HFF-Myc (cell line): Measurements from ENCODE around the gene KLK6.
"Not testable (repeated sequence)": the region's sequence is repeated elsewhere in the genome, so short reads cannot be mapped to it uniquely, and the experiment has no call there.

ENCODE experiments used
- DNase-seq: peaks from one replicate; pipeline ENCODE4 v3.0.0-alpha.2; 2011; ENCODE audit warnings: low read depth; ENCODE audit errors: extremely low read depth
- H3K4me3 ChIP-seq: replicated peaks from 2 replicates; pipeline ENCODE4 v1.5.1; 2011; ENCODE audit warnings: low read depth, mild to moderate bottlenecking, control low read depth, low read length
- CTCF ChIP-seq: IDR thresholded peaks from 2 replicates; pipeline ENCODE4 v1.5.1; 2012; ENCODE audit warnings: mild to moderate bottlenecking, low read depth, low read length, control low read depth; ENCODE audit errors: missing control alignments

Gene KLK6

GRCh38 chr19:50998061-50998460 is 28.7 kb upstream of the KLK6 start:
- no peak for TF ChIP-seq CTCF
- no peak for DNase-seq
- H3K4me3 ChIP-seq = no peak overlapping the region

- TF ChIP-seq CTCF = no peak
- H3K4me3 ChIP-seq = no peak overlapping the region
- no peak for DNase-seq
These were observed 24.7 kb upstream of the KLK6 start for GRCh38 chr19:50994129-50994528.

- no peak for TF ChIP-seq CTCF
- no peak for DNase-seq
- H3K4me3 ChIP-seq = no peak overlapping the region
These were observed 23.3 kb upstream of the KLK6 start for GRCh38 chr19:50992666-50993035.

- not testable (repeated sequence) for DNase-seq, H3K4me3 ChIP-seq
These were observed 15.0 kb upstream of the KLK6 start for GRCh38 chr19:50984416-50984815.

- no peak for DNase-seq
- no peak for TF ChIP-seq CTCF
These were observed 14.4 kb upstream of the KLK6 start, which contains the start of gene KLK7 for GRCh38 chr19:50983625-50984292. Gene KLK7 (minus strand): TSS chr19:50983917. CDS start chr19:50982399, 1,518 bp downstream.

GRCh38 chr19:50982186-50982585 is 12.8 kb upstream of the KLK6 start:
- no peak overlapping the region for H3K4me3 ChIP-seq
- no peak for DNase-seq
- TF ChIP-seq CTCF = no peak

More at GRCh38 chr19:50983625-50984292, 14.4 kb upstream of the KLK6 start, which contains the start of gene KLK7:
- no peak within 1 kb of the TSS for H3K4me3 ChIP-seq

GRCh38 chr19:50981587-50982146 is 12.3 kb upstream of the KLK6 start:
- TF ChIP-seq CTCF = no peak
- no peak for DNase-seq
- H3K4me3 ChIP-seq = no peak overlapping the region
